Neural progenitor cell (in vitro differentiated cells): Measurements from ENCODE around the gene FAT3.

Experiments
- EZH2 ChIP-seq: fragments of 200-600 bp; sonication (generic); IDR thresholded peaks from 2 replicates; pipeline ENCODE4 v1.6.1; 2017; ENCODE audit warnings: antibody characterized with exemption, mild to moderate bottlenecking, moderate library complexity
- TF ChIP-seq, protein P1 (sequence below): fragments of 200-600 bp; sonication (generic); IDR thresholded peaks from 2 replicates; pipeline ENCODE4 v1.5.1; 2017; ENCODE audit warnings: antibody characterized with exemption, mild to moderate bottlenecking

DNA sequence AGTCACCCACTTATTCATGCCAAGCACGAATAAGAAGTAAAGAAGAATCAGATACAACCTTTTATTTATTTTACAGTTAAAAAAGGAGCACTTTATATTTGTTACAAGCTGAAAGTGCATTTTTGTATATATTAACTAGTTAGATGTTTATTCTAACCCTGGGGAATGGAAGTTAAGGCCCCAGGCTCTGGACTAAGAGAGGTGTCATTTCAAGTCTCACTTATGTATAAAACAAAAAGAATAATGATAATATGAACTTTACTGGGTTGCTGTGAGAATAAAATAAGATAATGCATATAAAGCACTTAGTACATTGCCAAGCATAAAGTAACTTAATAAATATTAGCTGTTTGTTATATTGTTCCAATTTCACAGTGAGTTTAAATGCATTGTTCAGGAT, 12.1 kb upstream of the FAT3 start:
- TF ChIP-seq, protein P1, sequence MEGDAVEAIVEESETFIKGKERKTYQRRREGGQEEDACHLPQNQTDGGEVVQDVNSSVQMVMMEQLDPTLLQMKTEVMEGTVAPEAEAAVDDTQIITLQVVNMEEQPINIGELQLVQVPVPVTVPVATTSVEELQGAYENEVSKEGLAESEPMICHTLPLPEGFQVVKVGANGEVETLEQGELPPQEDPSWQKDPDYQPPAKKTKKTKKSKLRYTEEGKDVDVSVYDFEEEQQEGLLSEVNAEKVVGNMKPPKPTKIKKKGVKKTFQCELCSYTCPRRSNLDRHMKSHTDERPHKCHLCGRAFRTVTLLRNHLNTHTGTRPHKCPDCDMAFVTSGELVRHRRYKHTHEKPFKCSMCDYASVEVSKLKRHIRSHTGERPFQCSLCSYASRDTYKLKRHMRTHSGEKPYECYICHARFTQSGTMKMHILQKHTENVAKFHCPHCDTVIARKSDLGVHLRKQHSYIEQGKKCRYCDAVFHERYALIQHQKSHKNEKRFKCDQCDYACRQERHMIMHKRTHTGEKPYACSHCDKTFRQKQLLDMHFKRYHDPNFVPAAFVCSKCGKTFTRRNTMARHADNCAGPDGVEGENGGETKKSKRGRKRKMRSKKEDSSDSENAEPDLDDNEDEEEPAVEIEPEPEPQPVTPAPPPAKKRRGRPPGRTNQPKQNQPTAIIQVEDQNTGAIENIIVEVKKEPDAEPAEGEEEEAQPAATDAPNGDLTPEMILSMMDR: no peak
- no peak for TF ChIP-seq EZH2
